Nephron progenitor cell (in vitro differentiated cells): ENCODE results near the gene MYBPHL.
A peak's percentile ranks its signal among the peaks of the same experiment; 100 is the strongest.

Source experiments
- DNase-seq: peaks from one replicate; pipeline ENCODE4 v3.0.0; 2021
- H3K27ac Mint-ChIP-seq: 2 replicates; pipeline ENCODE4 v1.8.0; 2021; ENCODE audit warnings: mild to moderate bottlenecking, moderate library complexity, mixed read lengths
- H3K27me3 Mint-ChIP-seq: 2 replicates; pipeline ENCODE4 v1.8.0; 2021; ENCODE audit warnings: mild to moderate bottlenecking, low read depth, mixed read lengths; ENCODE audit not compliant: poor library complexity
- H3K36me3 Mint-ChIP-seq: 2 replicates; pipeline ENCODE4 v1.8.0; 2021; ENCODE audit warnings: low read depth, mixed read lengths
- H3K4me1 Mint-ChIP-seq: 2 replicates; pipeline ENCODE4 v1.8.0; 2021; ENCODE audit warnings: mixed read lengths
- H3K4me3 Mint-ChIP-seq: 2 replicates; pipeline ENCODE4 v1.8.0; 2021; ENCODE audit warnings: mild to moderate bottlenecking, moderate library complexity, mixed read lengths
- H3K9me3 Mint-ChIP-seq: 2 replicates; pipeline ENCODE4 v1.8.0; 2021; ENCODE audit warnings: mild to moderate bottlenecking, moderate library complexity, mixed read lengths
- CTCF ChIP-seq: fragments of 200-600 bp; sonication (generic); IDR thresholded peaks from 2 replicates; pipeline ENCODE4 v1.5.0; 2021; ENCODE audit warnings: antibody characterized with exemption

The MYBPHL gene

DNA sequence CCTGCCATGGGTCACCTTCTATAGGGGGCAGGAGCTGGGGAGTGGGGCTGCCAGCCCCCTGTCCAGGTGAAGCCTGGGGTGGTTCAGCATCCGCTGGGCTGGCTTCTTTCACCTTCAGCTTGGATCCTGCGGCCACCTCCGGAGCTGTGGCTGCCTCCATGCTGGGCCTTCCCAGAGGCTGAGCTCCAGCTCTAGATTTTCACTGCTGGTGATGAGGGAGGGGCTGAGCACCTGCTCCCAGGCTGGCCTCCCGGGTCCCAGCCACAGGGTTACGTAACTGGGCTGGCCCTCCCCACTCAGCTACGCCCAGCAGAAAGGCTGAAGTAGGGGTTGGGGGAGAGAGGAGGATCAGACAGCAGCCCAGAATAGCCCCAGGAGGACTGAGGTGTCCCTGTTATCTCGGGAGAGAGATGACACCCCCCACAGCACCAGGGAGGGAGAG, at the start of gene MYBPHL:
Gene MYBPHL (minus strand): TSS at position 180 of the 442 bp plus-strand sequence. CDS start 20 bp downstream, at position 160.
- peak within 1 kb of the TSS; percentile 65 for H3K27ac Mint-ChIP-seq
- peaks cover 31% of the 10 kb centered on the region for H3K4me1 Mint-ChIP-seq

DNA sequence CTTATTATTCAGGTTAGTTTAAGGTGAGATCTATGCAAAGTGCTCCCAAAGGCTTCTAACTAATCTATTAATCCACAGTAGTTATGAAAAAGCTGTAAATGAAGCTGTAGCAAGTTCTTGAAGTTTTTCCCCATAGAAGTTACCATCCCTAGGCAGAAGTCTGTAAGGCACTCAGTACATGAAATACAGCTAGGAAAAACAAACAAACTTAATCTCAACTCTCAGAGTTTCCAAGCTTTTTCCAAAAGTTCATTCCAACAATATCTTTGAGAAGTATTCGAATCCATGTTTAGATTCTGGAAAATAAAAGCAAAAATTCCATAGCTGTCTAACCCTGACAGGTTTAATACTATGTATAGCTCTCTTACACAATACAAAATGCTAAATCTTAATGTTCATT, 49.7 kb upstream of the MYBPHL start:
- Mint-ChIP-seq H3K4me3 (no peak overlapping the region), H3K4me1 (peaks cover 29% of the 10 kb centered on the region), H3K9me3 (no peaks in the 10 kb centered on the region), H3K27ac (no peak overlapping the region), H3K36me3 (peaks cover 3% of the 10 kb centered on the region), H3K27me3 (no peaks in the 10 kb centered on the region)
- DNase-seq, result no peak
- no peak for TF ChIP-seq CTCF

More for the DNA sequence above, at the start of gene MYBPHL:
- Mint-ChIP-seq H3K4me3 (peak within 1 kb of the TSS; percentile 31), H3K27me3 (peaks cover 3% of the 10 kb centered on the region), H3K9me3 (no peaks in the 10 kb centered on the region), H3K36me3 (no peaks in the 10 kb centered on the region)
- DNase-seq, result no peak
- no peak for TF ChIP-seq CTCF

DNA sequence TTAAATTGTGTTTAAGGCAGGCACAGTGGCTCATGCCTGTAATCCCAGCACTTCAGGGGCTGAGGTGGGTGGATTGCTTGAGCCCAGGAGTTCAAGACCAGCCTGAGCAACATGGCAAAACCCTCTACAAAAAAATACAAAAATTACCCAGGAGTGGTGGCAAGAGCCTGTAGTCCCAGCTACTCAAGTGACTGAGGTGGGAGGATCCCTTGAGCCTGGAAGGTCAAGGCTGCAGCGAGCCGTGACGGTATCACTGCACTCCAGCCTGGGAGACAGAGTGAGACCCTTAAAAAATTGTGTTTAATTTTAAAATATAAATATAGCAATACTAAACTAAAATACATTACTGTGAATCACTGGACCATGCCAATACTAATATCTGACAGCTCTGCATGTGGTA, 48.1 kb upstream of the MYBPHL start:
- peak overlapping the region; percentile 50 for H3K4me3 Mint-ChIP-seq
- no peak for TF ChIP-seq CTCF
- peaks cover 3% of the 10 kb centered on the region for H3K36me3 Mint-ChIP-seq
- H3K9me3 Mint-ChIP-seq, result no peaks in the 10 kb centered on the region
- H3K27ac Mint-ChIP-seq, result peak overlapping the region; percentile 78
- peak; percentile 33 for DNase-seq
- no peaks in the 10 kb centered on the region for H3K27me3 Mint-ChIP-seq
- H3K4me1 Mint-ChIP-seq, result peaks cover 22% of the 10 kb centered on the region

- H3K36me3 Mint-ChIP-seq, result peaks cover 18% of the 10 kb centered on the region
- H3K4me3 Mint-ChIP-seq, result no peak overlapping the region
- DNase-seq, result no peak
- H3K9me3 Mint-ChIP-seq, result no peaks in the 10 kb centered on the region
- H3K4me1 Mint-ChIP-seq, result peaks cover 16% of the 10 kb centered on the region
- no peak overlapping the region for H3K27ac Mint-ChIP-seq
- peaks cover 4% of the 10 kb centered on the region for H3K27me3 Mint-ChIP-seq
- no peak for TF ChIP-seq CTCF
These were observed 44.6 kb upstream of the MYBPHL start for GRCh38 chr1:109351457-109351856.

- Mint-ChIP-seq H3K27ac (no peak overlapping the region), H3K9me3 (no peaks in the 10 kb centered on the region), H3K4me3 (no peak overlapping the region), H3K27me3 (peaks cover 7% of the 10 kb centered on the region), H3K36me3 (peaks cover 22% of the 10 kb centered on the region), H3K4me1 (peaks cover 16% of the 10 kb centered on the region)
- TF ChIP-seq CTCF, result no peak
- no peak for DNase-seq
These were observed 43.8 kb upstream of the MYBPHL start for GRCh38 chr1:109350655-109351054.

- no peak overlapping the region for H3K4me3 Mint-ChIP-seq
- H3K27me3 Mint-ChIP-seq, result peaks cover 7% of the 10 kb centered on the region
- H3K4me1 Mint-ChIP-seq, result peaks cover 16% of the 10 kb centered on the region
- peaks cover 26% of the 10 kb centered on the region for H3K36me3 Mint-ChIP-seq
- no peaks in the 10 kb centered on the region for H3K9me3 Mint-ChIP-seq
- DNase-seq, result no peak
- H3K27ac Mint-ChIP-seq, result no peak overlapping the region
- no peak for TF ChIP-seq CTCF
These were observed 43.4 kb upstream of the MYBPHL start for GRCh38 chr1:109350182-109350581.
